GM21825 (cell line): ENCODE measurements around the gene UFD1.

Source experiments
- ATAC-seq: cut with Tn5 transposase; IDR thresholded peaks from one replicate; pipeline ENCODE4 v1.9.1; 2021; ENCODE audit warnings: mild to moderate bottlenecking, moderate library complexity; ENCODE audit not compliant: unreplicated experiment

The UFD1 gene

GRCh38 chr22:19516378-19517170, 37.6 kb upstream of the UFD1 start:
- ATAC-seq, result no peak

DNA sequence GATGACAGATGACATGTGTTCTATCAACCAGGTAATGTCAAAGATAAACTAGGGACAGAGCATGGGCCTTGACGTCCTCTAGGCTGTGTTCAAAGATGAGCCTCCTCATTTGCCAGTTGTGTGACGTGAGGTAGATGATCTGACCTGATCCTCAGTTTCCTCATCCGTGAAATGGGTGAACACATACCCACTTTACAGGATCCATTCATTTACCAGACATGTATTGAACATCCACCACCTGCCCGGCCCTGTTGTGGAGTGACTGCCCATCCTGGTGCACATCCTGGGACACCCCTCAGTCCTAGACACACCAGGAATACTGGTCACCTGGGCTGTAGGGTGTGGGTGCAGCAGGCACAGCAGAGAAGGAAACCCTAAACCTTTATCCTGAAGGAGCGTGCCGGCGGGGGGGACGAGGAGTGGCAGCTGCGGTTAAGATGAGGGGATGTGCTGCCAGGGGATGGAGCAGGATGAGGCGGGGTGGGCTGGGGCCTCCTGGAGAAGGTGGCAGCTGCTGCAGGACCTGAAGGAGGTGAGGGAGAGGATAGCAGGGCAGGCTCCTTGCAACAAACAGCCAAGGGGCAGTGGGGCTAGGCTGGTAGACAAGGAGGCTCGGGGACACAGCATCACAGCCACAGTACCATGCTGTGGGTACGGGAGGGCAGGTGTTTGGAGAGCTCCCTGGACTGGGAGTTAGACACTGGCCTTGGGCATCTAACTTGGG, 36.8 kb upstream of the UFD1 start:
- ATAC-seq, result no peak

GRCh38 chr22:19514831-19515565, 36.0 kb upstream of the UFD1 start:
- no peak for ATAC-seq

DNA sequence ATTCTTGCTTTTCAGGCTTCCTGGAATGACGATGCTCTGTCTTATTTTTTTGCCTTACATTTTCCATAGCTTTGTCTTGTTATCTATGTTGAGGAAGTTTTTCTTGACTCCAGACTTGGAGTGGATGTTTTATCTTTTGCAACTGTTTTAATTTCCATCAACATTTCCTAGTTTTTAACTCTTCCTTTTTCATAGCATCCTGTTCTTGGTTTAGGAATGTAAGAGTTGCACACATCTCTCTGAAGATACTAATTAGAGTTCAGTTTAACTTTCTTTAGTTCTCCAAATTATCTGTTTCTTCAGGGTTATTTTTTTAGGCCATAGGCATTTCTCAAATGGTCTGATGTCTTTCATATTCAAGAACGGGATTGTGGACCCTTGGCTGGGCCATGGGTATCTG, 34.8 kb upstream of the UFD1 start:
- no peak for ATAC-seq

- ATAC-seq, result no peak
These were observed 31.9 kb upstream of the UFD1 start for GRCh38 chr22:19510919-19511341.

DNA sequence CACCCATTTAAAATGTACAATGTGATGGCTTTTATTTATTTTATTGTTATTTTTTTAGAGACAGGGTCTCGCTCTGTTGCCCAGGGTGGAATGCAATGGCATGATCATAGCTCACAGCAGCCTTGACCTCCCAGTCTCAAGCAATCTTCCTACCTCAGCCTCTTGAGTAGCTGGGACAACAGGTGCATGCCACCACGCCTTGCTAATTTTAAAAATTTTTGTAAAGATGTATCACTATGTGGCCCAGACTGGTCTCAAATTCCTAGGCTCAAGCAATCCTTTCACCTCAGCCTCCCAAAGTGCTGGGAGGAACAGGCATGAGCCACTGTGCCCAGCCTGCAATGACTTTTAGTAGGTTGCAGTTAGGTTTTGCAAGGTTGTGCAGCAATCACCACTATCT, 30.9 kb upstream of the UFD1 start:
- no peak for ATAC-seq

DNA sequence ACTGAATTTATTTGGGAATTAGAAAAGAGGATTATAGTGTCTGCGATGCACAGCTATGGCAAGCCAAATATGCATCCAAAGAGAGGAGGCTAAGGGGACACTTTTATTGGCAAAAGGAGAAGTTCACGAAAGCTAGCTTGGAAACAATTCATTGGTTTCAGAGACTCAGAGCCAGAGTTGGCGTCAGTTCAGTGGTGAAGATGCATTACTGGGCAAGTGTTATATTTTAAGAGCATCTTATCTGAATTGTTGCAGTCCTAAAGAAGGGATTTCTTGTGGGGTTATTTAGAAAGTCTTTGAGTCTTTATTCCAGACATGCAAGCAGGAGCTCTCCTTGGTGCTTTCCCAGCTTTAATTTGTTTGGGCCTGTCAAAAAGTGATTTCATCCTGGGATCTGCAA, 30.2 kb upstream of the UFD1 start:
- ATAC-seq, result no peak

DNA sequence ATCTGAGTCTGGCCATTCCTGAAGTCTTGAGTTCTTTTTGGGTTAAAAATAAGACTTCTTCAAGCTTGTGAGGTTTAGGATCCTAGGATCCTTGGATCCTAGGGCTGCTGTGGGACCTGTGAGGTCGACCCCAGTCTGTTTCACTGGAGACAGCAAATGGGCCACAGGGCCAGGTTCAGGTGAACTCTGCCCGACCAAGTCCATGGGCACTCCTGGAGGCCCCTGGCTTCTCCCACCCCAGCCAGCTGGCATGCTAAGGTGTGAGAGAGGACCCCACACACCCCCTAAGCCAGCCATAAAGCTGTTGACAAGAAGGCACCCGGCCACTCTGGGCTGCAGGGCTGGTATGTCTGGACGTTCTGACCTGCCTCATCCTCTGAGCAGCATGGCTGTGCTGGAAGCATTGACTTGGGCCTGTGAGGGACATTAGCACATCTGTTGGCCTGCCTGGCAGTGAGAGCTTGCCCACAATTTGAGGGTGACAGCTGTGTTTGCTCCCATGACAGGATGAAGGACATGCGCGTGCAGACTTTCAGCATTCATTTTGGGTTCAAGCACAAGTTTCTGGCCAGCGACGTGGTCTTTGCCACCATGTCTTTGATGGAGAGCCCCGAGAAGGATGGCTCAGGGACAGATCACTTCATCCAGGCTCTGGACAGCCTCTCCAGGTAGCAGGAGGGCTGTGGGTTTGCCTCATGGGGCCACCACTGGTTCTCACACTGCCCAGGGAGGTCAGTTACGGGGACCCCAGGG, 29.2 kb upstream of the UFD1 start:
- ATAC-seq, result no peak

GRCh38 chr22:19507534-19507861, 28.5 kb upstream of the UFD1 start:
- ATAC-seq, result no peak

- no peak for ATAC-seq
These were observed 27.2 kb upstream of the UFD1 start for GRCh38 chr22:19506212-19506611.

DNA sequence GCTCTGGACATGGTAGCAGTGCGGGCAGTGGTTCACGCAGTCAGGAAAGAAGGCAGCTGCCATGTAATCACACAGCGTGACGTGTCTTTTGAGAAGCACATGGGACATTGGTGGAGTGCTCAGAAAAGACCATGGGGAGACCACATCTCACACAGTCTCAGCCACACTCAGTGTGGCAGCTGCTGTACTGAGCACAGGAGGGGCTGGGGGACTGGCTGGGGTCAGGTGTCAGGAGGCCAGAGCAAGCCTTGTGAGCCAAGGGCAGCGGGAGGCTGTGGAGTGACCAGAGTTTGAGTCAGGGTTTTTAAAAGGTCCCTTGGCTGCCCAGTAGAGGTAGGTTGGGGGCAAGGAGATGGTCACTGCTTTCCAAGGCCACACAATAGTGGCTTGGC, 26.7 kb upstream of the UFD1 start:
- no peak for ATAC-seq

DNA sequence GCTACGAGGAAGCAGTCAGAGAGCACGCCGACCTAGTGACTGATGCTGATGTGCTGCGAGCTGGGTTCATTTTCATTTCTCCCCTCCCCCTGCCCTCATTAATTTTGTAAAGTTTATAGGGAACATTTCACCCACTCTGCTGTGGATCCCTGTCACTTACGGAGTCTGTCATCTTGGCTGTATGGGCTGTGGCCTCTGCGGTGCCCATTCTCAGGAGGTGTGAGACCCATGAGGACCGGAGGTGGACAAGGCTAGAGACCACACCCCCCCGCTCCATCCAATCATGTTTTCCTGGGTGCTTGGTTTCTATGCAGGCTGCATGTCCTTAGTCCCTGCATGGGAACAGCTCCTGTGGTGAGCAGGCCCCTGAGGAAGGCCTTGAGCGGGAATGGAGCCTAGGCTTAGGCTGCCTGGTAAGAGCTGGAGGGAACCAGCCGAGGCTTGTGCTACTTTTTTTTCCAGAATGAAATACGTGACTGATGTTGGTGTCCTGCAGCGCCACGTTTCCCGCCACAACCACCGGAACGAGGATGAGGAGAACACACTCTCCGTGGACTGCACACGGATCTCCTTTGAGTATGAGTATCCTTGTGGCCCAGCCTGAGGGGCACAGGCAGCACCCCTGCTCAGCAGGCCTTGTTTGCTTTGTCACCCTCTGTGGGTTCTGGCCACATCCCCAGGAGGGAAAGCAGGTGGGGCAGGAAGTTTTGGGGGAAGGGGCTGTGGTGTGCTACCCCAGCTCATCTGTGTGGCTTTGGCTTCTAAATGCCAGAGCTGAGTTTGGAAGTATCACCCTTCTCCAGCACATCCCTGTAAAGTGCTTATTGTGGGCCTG, 26.1 kb upstream of the UFD1 start:
- no peak for ATAC-seq

DNA sequence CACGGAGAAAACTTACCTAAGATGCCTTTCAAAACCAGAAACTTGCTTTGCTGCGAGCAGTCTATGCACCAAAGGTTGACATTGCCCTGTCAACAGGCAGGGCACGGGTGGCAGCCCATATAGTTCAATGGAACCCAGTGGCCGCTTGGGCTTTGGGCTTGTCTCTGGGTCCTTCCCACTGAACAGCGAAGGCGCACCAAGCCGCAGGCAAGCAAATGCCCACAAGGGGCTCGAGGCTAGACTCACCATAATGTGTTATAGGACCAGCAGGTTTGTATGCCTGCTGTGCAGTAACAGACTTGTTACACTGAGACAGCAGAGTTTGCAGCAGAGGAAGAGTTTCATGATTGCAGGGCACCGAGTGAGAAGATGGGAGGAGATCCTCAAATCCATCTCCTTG, 24.9 kb upstream of the UFD1 start:
- no peak for ATAC-seq

DNA sequence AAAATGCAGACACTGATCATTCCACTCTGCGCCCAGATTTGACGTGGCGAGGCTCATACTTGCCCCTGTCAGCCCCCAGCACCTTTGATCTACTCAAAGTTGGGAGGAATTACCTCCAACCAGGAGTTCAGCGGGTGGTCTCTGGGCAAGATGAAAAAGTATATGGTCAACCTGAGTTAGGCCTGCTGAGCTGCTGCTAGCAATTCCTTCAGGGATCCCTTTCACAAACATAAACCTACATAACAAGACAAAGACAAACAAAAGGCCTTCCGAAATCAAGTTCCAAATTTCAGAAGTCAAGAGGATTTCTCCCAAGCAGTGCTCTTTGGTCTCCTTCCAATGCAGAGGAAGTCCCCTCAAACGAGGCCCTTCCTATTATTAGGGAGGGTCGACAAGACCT, 24.4 kb upstream of the UFD1 start:
- ATAC-seq, result no peak

DNA sequence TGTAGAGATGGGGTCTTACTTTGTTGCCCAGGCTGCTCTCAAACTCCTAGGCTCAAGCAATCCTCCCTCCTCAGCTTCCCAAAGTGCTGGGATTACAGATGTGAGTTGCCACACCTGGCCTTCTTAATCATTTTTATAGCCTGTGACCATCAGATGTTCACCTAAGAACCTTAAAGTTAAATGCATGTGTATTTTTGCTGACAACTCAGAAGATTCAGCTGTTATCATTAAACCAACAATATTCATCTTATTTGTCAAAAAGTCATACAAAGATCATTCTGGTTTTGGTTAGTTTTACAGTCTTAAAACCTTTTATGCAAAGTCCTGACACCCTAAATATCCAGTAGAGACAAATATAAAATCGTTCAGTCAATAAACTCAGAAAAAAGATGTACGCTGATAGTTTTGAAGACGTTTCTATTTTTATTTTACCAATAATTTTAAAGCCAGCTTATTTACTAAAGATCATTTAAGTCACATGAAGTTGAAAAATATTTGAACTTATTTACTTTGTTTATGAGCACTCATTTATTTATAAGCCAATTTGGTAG, 23.0 kb upstream of the UFD1 start:
- no peak for ATAC-seq

DNA sequence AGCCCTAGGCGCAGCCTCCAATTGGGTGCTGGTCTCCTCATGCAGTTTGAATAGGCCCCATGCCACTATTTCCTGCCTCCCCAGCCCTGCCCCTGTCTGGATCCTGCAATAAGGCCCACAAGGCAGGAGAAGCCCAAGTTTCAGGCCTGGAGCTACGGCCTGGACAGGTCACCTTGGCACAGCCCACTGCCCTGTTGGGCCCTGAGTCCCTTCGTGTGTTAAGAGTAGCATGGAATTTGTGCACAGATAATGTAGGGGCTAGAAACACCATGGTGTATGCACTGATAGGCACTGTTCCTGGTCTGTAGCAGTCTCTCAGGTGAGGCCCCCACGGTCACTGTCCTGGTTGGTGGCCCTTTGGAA, 20.9 kb upstream of the UFD1 start:
- ATAC-seq, result no peak

- ATAC-seq, result no peak
These were observed 20.4 kb upstream of the UFD1 start for GRCh38 chr22:19499236-19499879.

- no peak for ATAC-seq
These were observed 19.8 kb upstream of the UFD1 start for GRCh38 chr22:19498866-19499190.

DNA sequence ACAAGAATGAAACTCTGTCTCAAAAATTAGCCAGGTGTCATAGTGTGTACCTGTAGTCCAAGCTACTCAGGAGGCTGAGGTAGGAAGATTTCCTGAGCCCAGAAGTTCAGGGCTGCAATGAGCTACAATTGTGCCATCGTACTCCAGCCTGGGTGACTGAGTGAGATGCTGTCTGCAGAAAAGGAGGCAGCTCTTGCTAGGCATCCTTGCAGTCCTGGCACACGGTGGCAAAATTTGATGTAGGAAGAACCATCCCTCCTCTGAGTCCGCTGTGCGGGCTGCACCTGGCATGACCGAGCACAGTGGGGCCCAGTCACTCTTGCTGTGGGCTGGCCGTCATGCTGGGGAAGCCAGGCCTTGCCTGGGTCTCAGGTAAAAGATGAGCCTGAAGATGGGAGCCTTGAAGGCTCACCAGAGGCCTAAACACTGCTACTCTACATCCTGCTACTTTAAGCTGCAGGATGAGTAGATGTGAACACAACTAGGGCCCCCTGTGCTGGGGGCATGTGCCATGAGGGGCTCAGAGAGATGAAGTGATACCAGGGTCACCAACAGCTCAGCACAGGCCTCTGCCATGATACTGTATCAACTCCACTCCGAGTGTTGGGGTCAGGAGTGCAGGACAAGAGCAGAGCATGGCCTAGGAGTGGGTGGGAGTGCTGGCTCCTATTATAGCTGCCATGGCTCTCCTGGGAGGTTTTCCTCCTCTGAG, 19.3 kb upstream of the UFD1 start:
- no peak for ATAC-seq
